CD4-positive, alpha-beta T cell treated with Interferon alpha-2 for 1 hour (primary cell): ENCODE measurements around the gene NALCN.

Experiments
- DNase-seq, 2 donors: peaks; one replicate each; pipeline ENCODE4 v3.0.0-alpha.2; 2020 to 2022

Gene NALCN

GRCh38 chr13:101412076-101412475 lies 4.2 kb downstream of the NALCN start:
- DNase-seq, result no peak

- no peak for DNase-seq
Measured at GRCh38 chr13:101408992-101409656, 7.2 kb downstream of the NALCN start.

- no peak for DNase-seq
Measured at GRCh38 chr13:101408154-101408553, 8.2 kb downstream of the NALCN start.

GRCh38 chr13:101406791-101407190 lies 9.5 kb downstream of the NALCN start:
- DNase-seq, result no peak

- DNase-seq, result no peak
Measured at GRCh38 chr13:101401196-101401595, 15.1 kb downstream of the NALCN start.

- DNase-seq, result no peak
Measured at GRCh38 chr13:101399365-101399764, 16.9 kb downstream of the NALCN start.

- no peak for DNase-seq
Measured at GRCh38 chr13:101398920-101399319, 17.4 kb downstream of the NALCN start.

GRCh38 chr13:101398191-101398590 lies 18.1 kb downstream of the NALCN start:
- DNase-seq, result no peak

- no peak for DNase-seq
Measured at GRCh38 chr13:101397742-101398141, 18.6 kb downstream of the NALCN start.

- no peak for DNase-seq
Measured at GRCh38 chr13:101394605-101395004, 21.7 kb downstream of the NALCN start.

GRCh38 chr13:101393140-101393539 lies 23.2 kb downstream of the NALCN start:
- no peak for DNase-seq

GRCh38 chr13:101390461-101390860 lies 25.8 kb downstream of the NALCN start:
- no peak for DNase-seq

GRCh38 chr13:101384929-101385328 lies 31.4 kb downstream of the NALCN start:
- no peak for DNase-seq

- DNase-seq, result no peak
Measured at GRCh38 chr13:101383595-101383994, 32.7 kb downstream of the NALCN start.

GRCh38 chr13:101382701-101383100 lies 33.6 kb downstream of the NALCN start:
- no peak for DNase-seq

GRCh38 chr13:101382086-101382485 lies 34.2 kb downstream of the NALCN start:
- no peak for DNase-seq

GRCh38 chr13:101360525-101360924 lies 55.8 kb downstream of the NALCN start:
- no peak for DNase-seq

GRCh38 chr13:101354895-101355294 lies 61.4 kb downstream of the NALCN start:
- DNase-seq, result no peak

GRCh38 chr13:101346942-101347728 lies 69.2 kb downstream of the NALCN start:
- no peak for DNase-seq

- no peak for DNase-seq
Measured at GRCh38 chr13:101346161-101346560, 70.1 kb downstream of the NALCN start.

- no peak for DNase-seq
Measured at GRCh38 chr13:101343128-101343787, 73.0 kb downstream of the NALCN start.

GRCh38 chr13:101341464-101341863 lies 74.8 kb downstream of the NALCN start:
- no peak for DNase-seq

- no peak for DNase-seq
Measured at GRCh38 chr13:101339202-101339601, 77.1 kb downstream of the NALCN start.

- no peak for DNase-seq
Measured at GRCh38 chr13:101332583-101332982, 83.7 kb downstream of the NALCN start.
